ENCODE data around the gene NOP58. TPM values are rescaled to one million over a fixed set of nuclear protein-coding genes. Genes with fewer than 3 reads are reported as not detected.
"Not testable (repeated sequence)": the region's sequence is repeated elsewhere in the genome, so short reads cannot be mapped to it uniquely, and the experiment has no call there.

The NOP58 gene
- total and polyA plus RNA-seq, 2 of the 4 experiments (the other 2 are of a cell fraction): 45.3 to 54.0 TPM

DNA sequence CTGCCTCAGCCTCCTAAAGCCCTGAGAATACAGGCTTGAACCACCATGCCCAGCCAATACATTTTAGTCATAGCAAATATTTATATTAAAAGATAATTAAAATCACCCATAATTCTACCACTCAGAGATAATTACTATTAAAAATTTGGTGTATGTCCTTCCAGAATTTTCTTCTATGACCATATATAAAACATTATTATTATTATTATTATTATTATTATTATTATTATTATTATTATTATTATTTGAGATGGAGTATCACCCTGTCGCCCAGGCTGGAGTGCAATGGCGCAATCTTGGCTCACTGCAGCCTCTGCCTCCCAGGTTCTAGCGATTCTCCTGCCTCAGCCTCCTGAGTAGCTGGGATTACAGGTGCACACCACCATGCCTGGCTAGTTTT lies 54.8 kb downstream of the NOP58 start:
- H3K4me2 ChIP-seq (ENCODE audit: low read depth, low read length); H2AFZ ChIP-seq (replicated peaks; ENCODE audit: low read length, poor library complexity); dilution Hi-C loops (cut with HindIII; ENCODE audit: low sequenced_read_pairs, unreplicated experiment); ATAC-seq (ENCODE audit: low read depth); H4K8ac ChIP-seq (ENCODE audit: low read depth in 2 of 2, low read length in 2 of 2); H3K4ac ChIP-seq (ENCODE audit: low read depth, low read length); H2BK15ac ChIP-seq (ENCODE audit: low read depth, low read length); DNase-seq; H2AK9ac ChIP-seq (replicated peaks; ENCODE audit: low read depth, low read length, poor library complexity); H3K23ac ChIP-seq (ENCODE audit: low read depth, low read length); H3K36me3 ChIP-seq (ENCODE audit: control insufficient read depth, insufficient read depth, low read length); H4K20me1 ChIP-seq (ENCODE audit: insufficient read depth, low read length); POLR2A ChIA-PET (ENCODE audit: unreplicated experiment); intact Hi-C loops (cut with micrococcal nuclease); H2BK5ac ChIP-seq (ENCODE audit: low read depth, low read length, poor library complexity, severe bottlenecking); H3K56ac ChIP-seq (ENCODE audit: extremely low read depth, insufficient read depth, low read length); H3K79me1 ChIP-seq (ENCODE audit: low read depth in 1 of 2, low read length in 2 of 2); H2AK5ac ChIP-seq (ENCODE audit: low read depth, low read length); H3K4me3 ChIP-seq (ENCODE audit: insufficient read depth, low read depth, low read length); H3K9ac ChIP-seq (ENCODE audit: low read depth, low read length); H4K91ac ChIP-seq (ENCODE audit: insufficient read depth, low read depth, low read length); H2BK120ac ChIP-seq (ENCODE audit: low read depth, low read length); BruUV-seq (replicated peaks); H3K4me1 ChIP-seq (ENCODE audit: control insufficient read depth, insufficient read depth, low read length); H4K5ac ChIP-seq (ENCODE audit: low read depth, low read length); in situ Hi-C loops (cut with MboI; ENCODE audit: low sequenced_read_pairs); H3K14ac ChIP-seq (replicated peaks; ENCODE audit: low read depth, low read length); H3K27me3 ChIP-seq (ENCODE audit: control insufficient read depth, insufficient read depth, low read length); H3K9me1 ChIP-seq (ENCODE audit: insufficient read depth, low read length); CTCF ChIA-PET; H3K27ac ChIP-seq (ENCODE audit: insufficient read depth, low read length); H3K18ac ChIP-seq (ENCODE audit: low read depth, low read length); H3K9me3 ChIP-seq (ENCODE audit: control insufficient read depth, insufficient read depth, low read length); H2BK20ac ChIP-seq (ENCODE audit: low read depth, low read length): not testable (repeated sequence)
- WGBS, 2 experiments (ENCODE audit: extremely low coverage in 2 of 2, insufficient read length in 1 of 2): no CpG with 5 or more reads among the region's 3 CpGs

Data from IMR-90 (cell line).